Tibial nerve (tissue), 4 donors: ENCODE data around the gene ZNF800.

ENCODE experiments used
- EP300 ChIP-seq, 2 donors: sonication (generic); formaldehyde crosslinking; IDR thresholded peaks; one replicate each; pipeline ENCODE4 v1.6.1; 2017; ENCODE audit warnings: antibody characterized with exemption in 2 of 2, mild to moderate bottlenecking in 1 of 2
- POLR2A ChIP-seq, 2 donors: fragments of 450-650 bp; IDR thresholded peaks; one replicate each; pipeline ENCODE4 v1.6.1; 2017; ENCODE audit warnings: antibody characterized with exemption in 2 of 2, mild to moderate bottlenecking in 2 of 2, moderate library complexity in 2 of 2
- TF ChIP-seq, protein P1 (sequence below), 5 experiments: fragments of 200-600 bp in 3 of 5; fragments of 450-650 bp in 2 of 5; sonication (generic) in 3 of 5; IDR thresholded peaks; one replicate each; pipeline ENCODE4 v1.5.1; 2016 to 2019; ENCODE audit warnings: antibody characterized with exemption in 5 of 5, mild to moderate bottlenecking in 3 of 5, moderate library complexity in 2 of 5

DNA sequence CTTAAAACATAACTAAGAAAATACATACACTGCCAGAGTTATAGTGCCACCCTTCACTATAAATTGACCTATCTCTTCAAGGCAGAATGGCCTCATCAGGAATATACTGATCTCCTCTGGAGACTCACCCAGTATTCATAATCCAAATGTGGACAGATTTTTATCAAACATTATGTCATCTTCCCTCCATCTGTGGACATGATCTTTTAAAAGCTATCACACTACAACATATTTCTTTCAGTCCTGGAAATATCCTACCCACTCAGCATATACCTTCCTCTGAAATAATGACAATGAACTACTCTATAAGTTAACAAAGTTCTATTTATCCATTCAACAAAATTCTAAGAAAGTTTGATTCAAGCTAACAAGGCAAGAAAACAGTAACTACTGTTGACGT lies 3.2 kb downstream of the ZNF800 start:
- TF ChIP-seq, protein P1, sequence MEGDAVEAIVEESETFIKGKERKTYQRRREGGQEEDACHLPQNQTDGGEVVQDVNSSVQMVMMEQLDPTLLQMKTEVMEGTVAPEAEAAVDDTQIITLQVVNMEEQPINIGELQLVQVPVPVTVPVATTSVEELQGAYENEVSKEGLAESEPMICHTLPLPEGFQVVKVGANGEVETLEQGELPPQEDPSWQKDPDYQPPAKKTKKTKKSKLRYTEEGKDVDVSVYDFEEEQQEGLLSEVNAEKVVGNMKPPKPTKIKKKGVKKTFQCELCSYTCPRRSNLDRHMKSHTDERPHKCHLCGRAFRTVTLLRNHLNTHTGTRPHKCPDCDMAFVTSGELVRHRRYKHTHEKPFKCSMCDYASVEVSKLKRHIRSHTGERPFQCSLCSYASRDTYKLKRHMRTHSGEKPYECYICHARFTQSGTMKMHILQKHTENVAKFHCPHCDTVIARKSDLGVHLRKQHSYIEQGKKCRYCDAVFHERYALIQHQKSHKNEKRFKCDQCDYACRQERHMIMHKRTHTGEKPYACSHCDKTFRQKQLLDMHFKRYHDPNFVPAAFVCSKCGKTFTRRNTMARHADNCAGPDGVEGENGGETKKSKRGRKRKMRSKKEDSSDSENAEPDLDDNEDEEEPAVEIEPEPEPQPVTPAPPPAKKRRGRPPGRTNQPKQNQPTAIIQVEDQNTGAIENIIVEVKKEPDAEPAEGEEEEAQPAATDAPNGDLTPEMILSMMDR (IDR thresholded peaks at IDR 0.05) = no peak
- TF ChIP-seq POLR2A (IDR thresholded peaks at IDR 0.05) (no peak), EP300 (IDR thresholded peaks at IDR 0.05) (no peak)
